ENCODE measurements around the gene TCERG1L.
"Not testable (repeated sequence)": the region's sequence is repeated elsewhere in the genome, so short reads cannot be mapped to it uniquely, and the experiment has no call there.

- TF ChIP-seq TAF1 (IDR thresholded peaks at IDR 0.05; ENCODE audit: borderline replicate concordance, low read depth, low read length); JUND (IDR thresholded peaks at IDR 0.05); GABPA (IDR thresholded peaks at IDR 0.05; ENCODE audit: low read depth); FOXJ3 (CRISPR knock-in tag; IDR thresholded peaks at IDR 0.05); POLR2AphosphoS5 (IDR thresholded peaks at IDR 0.05; ENCODE audit: low read depth, low read length); MXI1 (IDR thresholded peaks at IDR 0.05; ENCODE audit: low read depth, low read length); NRF1 (IDR thresholded peaks at IDR 0.05; ENCODE audit: low read depth, low read length); RAD21 (IDR thresholded peaks at IDR 0.05; ENCODE audit: low read length); EP300 (IDR thresholded peaks at IDR 0.05; ENCODE audit: borderline replicate concordance in 1 of 2, low read depth in 1 of 2, low read length in 1 of 2); SIN3A (IDR thresholded peaks at IDR 0.05; ENCODE audit: borderline replicate concordance, low read depth, low read length); MEF2A (IDR thresholded peaks at IDR 0.05; ENCODE audit: borderline replicate concordance, low read depth): not testable (repeated sequence)
- TF ChIP-seq, protein P1, sequence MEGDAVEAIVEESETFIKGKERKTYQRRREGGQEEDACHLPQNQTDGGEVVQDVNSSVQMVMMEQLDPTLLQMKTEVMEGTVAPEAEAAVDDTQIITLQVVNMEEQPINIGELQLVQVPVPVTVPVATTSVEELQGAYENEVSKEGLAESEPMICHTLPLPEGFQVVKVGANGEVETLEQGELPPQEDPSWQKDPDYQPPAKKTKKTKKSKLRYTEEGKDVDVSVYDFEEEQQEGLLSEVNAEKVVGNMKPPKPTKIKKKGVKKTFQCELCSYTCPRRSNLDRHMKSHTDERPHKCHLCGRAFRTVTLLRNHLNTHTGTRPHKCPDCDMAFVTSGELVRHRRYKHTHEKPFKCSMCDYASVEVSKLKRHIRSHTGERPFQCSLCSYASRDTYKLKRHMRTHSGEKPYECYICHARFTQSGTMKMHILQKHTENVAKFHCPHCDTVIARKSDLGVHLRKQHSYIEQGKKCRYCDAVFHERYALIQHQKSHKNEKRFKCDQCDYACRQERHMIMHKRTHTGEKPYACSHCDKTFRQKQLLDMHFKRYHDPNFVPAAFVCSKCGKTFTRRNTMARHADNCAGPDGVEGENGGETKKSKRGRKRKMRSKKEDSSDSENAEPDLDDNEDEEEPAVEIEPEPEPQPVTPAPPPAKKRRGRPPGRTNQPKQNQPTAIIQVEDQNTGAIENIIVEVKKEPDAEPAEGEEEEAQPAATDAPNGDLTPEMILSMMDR (IDR thresholded peaks at IDR 0.05): not testable (repeated sequence)
- TF ChIP-seq, protein P2, sequence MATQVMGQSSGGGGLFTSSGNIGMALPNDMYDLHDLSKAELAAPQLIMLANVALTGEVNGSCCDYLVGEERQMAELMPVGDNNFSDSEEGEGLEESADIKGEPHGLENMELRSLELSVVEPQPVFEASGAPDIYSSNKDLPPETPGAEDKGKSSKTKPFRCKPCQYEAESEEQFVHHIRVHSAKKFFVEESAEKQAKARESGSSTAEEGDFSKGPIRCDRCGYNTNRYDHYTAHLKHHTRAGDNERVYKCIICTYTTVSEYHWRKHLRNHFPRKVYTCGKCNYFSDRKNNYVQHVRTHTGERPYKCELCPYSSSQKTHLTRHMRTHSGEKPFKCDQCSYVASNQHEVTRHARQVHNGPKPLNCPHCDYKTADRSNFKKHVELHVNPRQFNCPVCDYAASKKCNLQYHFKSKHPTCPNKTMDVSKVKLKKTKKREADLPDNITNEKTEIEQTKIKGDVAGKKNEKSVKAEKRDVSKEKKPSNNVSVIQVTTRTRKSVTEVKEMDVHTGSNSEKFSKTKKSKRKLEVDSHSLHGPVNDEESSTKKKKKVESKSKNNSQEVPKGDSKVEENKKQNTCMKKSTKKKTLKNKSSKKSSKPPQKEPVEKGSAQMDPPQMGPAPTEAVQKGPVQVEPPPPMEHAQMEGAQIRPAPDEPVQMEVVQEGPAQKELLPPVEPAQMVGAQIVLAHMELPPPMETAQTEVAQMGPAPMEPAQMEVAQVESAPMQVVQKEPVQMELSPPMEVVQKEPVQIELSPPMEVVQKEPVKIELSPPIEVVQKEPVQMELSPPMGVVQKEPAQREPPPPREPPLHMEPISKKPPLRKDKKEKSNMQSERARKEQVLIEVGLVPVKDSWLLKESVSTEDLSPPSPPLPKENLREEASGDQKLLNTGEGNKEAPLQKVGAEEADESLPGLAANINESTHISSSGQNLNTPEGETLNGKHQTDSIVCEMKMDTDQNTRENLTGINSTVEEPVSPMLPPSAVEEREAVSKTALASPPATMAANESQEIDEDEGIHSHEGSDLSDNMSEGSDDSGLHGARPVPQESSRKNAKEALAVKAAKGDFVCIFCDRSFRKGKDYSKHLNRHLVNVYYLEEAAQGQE (IDR thresholded peaks at IDR 0.05; ENCODE audit: low read depth, low read length): not testable (repeated sequence)
- TF ChIP-seq, protein P3, sequence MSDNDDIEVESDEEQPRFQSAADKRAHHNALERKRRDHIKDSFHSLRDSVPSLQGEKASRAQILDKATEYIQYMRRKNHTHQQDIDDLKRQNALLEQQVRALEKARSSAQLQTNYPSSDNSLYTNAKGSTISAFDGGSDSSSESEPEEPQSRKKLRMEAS (IDR thresholded peaks at IDR 0.05; ENCODE audit: low read depth): not testable (repeated sequence)
Measured at GRCh38 chr10:131136336-131136735, 175.2 kb downstream of the TCERG1L start.
